ENCODE measurements around the gene FUT8. TPM values are rescaled to one million over a fixed set of nuclear protein-coding genes. Genes with fewer than 3 reads are reported as not detected.

The FUT8 gene
- polyA plus RNA-seq, 1 experiment = 45.1 TPM

DNA sequence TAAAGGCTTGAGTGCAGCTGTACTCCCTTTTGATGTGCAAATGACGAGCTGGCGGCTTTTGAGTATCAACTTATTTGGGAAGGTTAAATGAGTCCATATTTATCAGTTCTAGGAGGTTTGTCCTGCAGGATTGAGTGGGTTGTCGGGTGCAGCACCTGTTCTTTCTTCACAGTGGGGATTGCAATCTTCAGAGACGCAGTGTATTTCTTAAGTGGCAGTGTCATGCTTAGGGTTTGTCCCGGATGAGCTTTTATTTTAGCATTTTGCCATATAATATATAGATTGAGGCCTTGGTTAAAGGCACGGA lies 1.2 kb downstream of the FUT8 start:
- CTCF ChIA-PET = interaction anchor here (0.6 to 7.6 kb wide), 8 partner anchors 178 to 546 kb away, joined by 3 to 359 read pairs (median 40); no protein-coding TSS in a partner anchor
- TF ChIP-seq CTCF (IDR thresholded peaks at IDR 0.05; ENCODE audit: low read depth, low read length) = no peak
- Histone ChIP-seq H3K9me3 (ENCODE audit: control insufficient read depth, insufficient read depth, low read length) (no peaks in the 10 kb centered on the region; the same call in 1 of the 2 replicates), H3K27me3 (ENCODE audit: control insufficient read depth, insufficient read depth, low read length) (no peaks in the 10 kb centered on the region), H3K4me3 (ENCODE audit: low read depth, low read length) (peak overlapping the region; percentile 79), H3K27ac (ENCODE audit: low read depth, low read length) (no peak overlapping the region)
- DNase-seq (ENCODE audit: low read depth, low spot score) = no peak
- POLR2A ChIA-PET = interaction anchor here (0.5 to 2.5 kb wide), 3 partner anchors 114 to 244 kb away, joined by 3 to 20 read pairs (median 3); no protein-coding TSS in a partner anchor

DNA sequence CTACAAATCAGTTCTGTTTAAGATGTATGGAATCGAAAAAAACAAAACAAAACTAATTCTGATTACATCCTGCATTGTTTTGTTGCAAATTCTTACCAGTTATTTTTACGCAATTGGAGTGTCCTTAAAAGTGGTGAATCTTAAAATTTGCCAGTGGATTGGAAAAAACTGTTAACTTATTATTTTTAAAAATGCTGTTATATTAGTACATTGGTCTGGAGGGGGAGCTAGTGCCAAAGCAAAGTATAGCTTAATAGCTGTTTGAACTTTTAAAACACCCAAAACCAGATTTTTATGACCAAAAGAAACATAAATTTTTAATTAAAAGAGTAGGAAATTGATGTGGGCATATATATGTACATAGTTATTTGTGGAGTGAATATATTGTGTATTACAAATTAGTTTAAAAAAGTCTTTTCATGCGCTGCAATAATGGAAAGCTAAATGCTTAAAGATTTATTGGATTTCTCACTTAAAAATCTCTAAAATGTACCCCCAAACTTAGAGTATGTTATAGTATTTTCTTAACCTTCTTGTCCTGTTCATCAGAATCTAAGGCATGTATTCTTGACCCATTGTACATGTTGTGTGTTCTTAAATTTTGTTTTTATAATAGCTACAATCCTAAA lies 2.5 kb downstream of the FUT8 start:
- peak; percentile 68 for TF ChIP-seq CTCF (IDR thresholded peaks at IDR 0.05; ENCODE audit: low read depth, low read length)
- Histone ChIP-seq H3K27me3 (ENCODE audit: control insufficient read depth, insufficient read depth, low read length) (no peaks in the 10 kb centered on the region), H3K4me3 (ENCODE audit: low read depth, low read length) (no peak overlapping the region; the same call in 1 of the 2 replicates), H3K27ac (ENCODE audit: low read depth, low read length) (no peak overlapping the region), H3K9me3 (ENCODE audit: control insufficient read depth, insufficient read depth, low read length) (no peaks in the 10 kb centered on the region; the same call in 1 of the 2 replicates)
- ChIA-PET CTCF (interaction anchor here (0.6 to 7.6 kb wide), 51 partner anchors 8 to 1092 kb away, joined by 3 to 359 read pairs (median 4); no protein-coding TSS in a partner anchor), POLR2A (interaction anchor here (0.5 to 1.0 kb wide), 6 partner anchors 53 to 875 kb away, joined by 3 to 10 read pairs (median 4); partner anchors contain the start of gene HSPA2)
- DNase-seq (ENCODE audit: low read depth, low spot score) = peak; percentile 6

DNA sequence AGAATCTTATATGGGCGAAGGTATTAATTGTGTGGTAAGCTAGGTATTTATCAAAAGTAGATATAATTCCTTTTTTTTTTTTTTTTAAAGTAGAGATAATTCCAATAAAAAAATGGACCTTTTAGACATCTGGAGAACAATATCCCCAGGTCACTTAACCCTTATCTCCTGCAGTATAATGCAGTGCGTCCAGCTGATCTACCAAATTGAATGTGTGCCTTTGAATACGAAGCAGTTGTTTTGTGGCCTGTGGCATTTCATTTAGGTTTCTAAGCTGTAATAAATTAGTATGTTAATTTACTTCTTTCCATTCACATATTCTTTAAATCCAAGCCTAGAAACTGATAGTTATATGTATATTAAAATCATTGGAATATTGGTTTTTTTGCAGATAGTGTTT lies 3.1 kb downstream of the FUT8 start:
- CTCF ChIA-PET = interaction anchor here (0.6 to 7.6 kb wide), 52 partner anchors 8 to 1092 kb away, joined by 3 to 359 read pairs (median 4); no protein-coding TSS in a partner anchor
- no peak for TF ChIP-seq CTCF (IDR thresholded peaks at IDR 0.05; ENCODE audit: low read depth, low read length)
- no peak for DNase-seq (ENCODE audit: low read depth, low spot score)
- no peaks in the 10 kb centered on the region for H3K27me3 ChIP-seq (ENCODE audit: control insufficient read depth, insufficient read depth, low read length)
- POLR2A ChIA-PET = interaction anchor here (0.5 to 1.0 kb wide), 4 partner anchors 53 to 875 kb away, joined by 3 to 10 read pairs (median 4); partner anchors contain the start of gene HSPA2
- no peak overlapping the region for H3K4me3 ChIP-seq (ENCODE audit: low read depth, low read length)
- no peaks in the 10 kb centered on the region; the same call in 1 of the 2 replicates for H3K9me3 ChIP-seq (ENCODE audit: control insufficient read depth, insufficient read depth, low read length)
- no peak overlapping the region for H3K27ac ChIP-seq (ENCODE audit: low read depth, low read length)

GRCh38 chr14:65419593-65420252 lies 7.2 kb downstream of the FUT8 start:
- Histone ChIP-seq H3K9me3 (ENCODE audit: control insufficient read depth, insufficient read depth, low read length) (no peaks in the 10 kb centered on the region), H3K4me3 (ENCODE audit: low read depth, low read length) (no peak overlapping the region), H3K27me3 (ENCODE audit: control insufficient read depth, insufficient read depth, low read length) (no peaks in the 10 kb centered on the region), H3K27ac (ENCODE audit: low read depth, low read length) (no peak overlapping the region)
- no peak for TF ChIP-seq CTCF (IDR thresholded peaks at IDR 0.05; ENCODE audit: low read depth, low read length)
- DNase-seq (ENCODE audit: low read depth, low spot score) = no peak
- POLR2A ChIA-PET = no interaction called here
- CTCF ChIA-PET = interaction anchor here (2.7 kb wide), 1 partner anchor 405 kb away, joined by 33 read pairs; no protein-coding TSS in a partner anchor
